ENCODE measurements around the gene KCNC3.
"Not testable (repeated sequence)": the region's sequence is repeated elsewhere in the genome, so short reads cannot be mapped to it uniquely, and the experiment has no call there.

The KCNC3 gene

GRCh38 chr19:50361290-50362029 is 32.3 kb upstream of the KCNC3 start:
- no peak for DNase-seq (ENCODE audit: low read depth)

DNA sequence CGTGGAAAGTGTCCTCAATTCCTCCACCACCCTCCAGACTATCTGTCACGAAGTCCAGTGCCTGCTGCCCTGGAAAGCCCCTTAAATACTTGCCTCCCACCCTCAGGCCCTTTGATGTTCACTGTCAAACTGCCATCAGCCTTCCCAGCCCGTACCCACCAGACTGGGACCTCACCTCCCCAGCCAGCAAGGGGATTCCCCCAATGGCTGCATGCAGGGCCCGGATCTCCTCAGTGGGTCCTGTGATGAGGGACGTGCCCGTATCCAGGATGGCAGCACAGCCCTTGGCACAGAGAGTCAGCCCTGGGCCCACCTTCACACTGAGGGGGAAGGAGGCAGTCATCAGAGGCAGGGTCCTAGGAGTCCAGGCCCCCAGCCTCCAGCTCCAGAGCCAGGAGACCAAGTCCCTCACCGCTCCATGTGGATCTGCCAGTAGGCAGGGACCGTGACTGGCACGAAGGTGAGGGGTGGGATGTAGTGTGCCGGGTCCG is 30.2 kb upstream of the KCNC3 start:
- in situ Hi-C loops (cut with HindIII; ENCODE audit: low sequenced_read_pairs), result no loop called here
- TF ChIP-seq CTCF (IDR thresholded peaks at IDR 0.05; ENCODE audit: low read depth, low read length, missing control alignments), result no peak
- no peak for DNase-seq (ENCODE audit: low read depth)
- H3K4me3 ChIP-seq (ENCODE audit: low read depth, low read length), result no peak overlapping the region

More at GRCh38 chr19:50361290-50362029, 32.3 kb upstream of the KCNC3 start:
- in situ Hi-C loops (cut with HindIII; ENCODE audit: low sequenced_read_pairs), result no loop called here
- TF ChIP-seq CTCF (IDR thresholded peaks at IDR 0.05; ENCODE audit: low read depth, low read length, missing control alignments), result no peak
- H3K4me3 ChIP-seq (ENCODE audit: low read depth, low read length), result no peak overlapping the region

DNA sequence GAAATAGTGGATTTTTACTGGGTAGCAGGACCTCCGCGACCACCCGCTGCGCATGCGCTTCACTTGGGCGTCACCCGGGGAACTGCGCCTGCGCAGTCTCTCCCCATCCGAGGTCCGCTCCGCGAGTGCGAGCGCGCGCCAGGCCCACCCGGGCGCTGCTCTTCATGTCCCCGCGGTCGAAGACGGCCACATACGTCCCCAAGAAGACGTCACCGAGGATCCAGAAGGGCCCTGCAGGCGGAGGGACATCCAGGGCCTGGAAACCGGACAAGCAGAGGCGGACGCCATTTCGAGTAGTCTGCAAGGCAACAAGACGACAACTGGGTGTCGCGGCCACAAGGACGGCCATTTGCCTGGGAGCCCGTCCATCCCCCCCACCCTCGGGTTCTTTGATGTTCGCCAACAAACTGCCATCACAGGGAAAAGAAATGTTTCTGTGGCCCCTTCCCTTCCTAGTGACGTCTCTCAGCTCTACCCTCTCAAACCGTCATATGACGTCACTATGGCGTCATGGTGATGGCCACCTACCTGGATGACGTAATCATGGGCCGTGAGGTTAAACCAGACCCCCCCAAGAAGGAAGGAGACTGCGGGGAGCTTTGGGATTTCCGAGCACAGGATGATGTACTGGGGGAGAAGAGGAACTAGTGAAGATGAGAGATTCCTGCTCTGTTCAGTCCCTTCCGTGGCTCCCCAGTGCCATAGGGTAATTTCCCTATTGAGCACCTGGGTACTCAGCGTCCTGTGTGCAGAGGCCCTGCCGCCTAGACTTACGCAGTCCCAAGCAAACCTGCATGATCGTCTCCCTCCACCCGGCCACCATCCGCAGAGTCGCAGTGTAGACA is 29.5 kb upstream of the KCNC3 start:
- no peak for TF ChIP-seq CTCF (IDR thresholded peaks at IDR 0.05; ENCODE audit: low read depth, low read length, missing control alignments)
- no peak for DNase-seq (ENCODE audit: low read depth)
- peak overlapping the region; percentile 27 for H3K4me3 ChIP-seq (ENCODE audit: low read depth, low read length)
- in situ Hi-C loops (cut with HindIII; ENCODE audit: low sequenced_read_pairs), result no loop called here

DNA sequence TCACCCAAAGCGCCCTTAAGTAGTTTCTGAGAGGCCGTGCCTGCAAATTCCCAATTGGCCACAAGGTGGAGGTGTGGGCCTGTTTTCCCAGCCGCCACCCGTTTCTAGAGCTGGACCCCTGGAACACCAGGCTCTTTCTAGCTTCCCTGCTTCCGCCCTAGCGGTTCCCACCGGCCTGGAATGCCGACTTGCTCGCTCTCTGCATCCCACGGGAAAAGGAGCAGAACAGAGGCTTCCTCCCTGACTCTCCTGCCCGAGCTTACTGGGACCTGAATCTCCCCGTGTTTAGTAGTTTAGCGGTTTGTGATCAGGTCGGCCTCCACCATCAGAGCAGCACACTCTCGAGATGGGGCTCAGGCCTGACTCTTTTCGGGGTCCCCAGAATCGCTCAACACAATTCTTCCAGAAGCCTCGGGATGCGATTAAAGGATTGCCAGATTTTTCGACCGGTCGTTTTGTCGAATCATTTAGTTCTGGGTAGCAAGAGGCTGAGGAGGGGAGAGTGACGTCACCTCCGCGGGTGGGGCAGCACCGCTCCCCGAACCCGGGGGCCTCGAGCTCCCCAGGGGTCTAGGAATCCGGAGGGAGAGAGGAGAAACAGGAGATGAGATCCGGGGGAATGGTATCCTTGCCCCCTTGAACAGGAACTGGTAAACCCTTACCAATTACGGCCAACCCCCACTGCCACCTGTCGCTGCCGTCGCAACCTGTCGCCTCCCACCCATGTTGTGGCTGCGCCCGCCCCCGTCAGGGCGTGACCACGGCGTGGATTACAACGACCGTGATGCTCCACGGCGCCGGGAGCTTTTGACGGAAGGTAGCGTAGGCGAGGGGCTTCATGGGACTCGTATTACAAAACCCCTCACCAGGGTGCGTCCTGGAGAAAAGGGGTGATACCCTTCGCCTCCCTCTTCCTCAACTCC is 28.3 kb upstream of the KCNC3 start:
- in situ Hi-C loops (cut with HindIII; ENCODE audit: low sequenced_read_pairs), result no loop called here
- peak overlapping the region; percentile 24 for H3K4me3 ChIP-seq (ENCODE audit: low read depth, low read length)
- peak; percentile 29 for DNase-seq (ENCODE audit: low read depth)
- peak; percentile 84 for TF ChIP-seq CTCF (IDR thresholded peaks at IDR 0.05; ENCODE audit: low read depth, low read length, missing control alignments)

GRCh38 chr19:50356691-50357177 is 27.6 kb upstream of the KCNC3 start:
- no peak overlapping the region for H3K4me3 ChIP-seq (ENCODE audit: low read depth, low read length)
- TF ChIP-seq CTCF (IDR thresholded peaks at IDR 0.05; ENCODE audit: low read depth, low read length, missing control alignments), result no peak
- no peak for DNase-seq (ENCODE audit: low read depth)
- in situ Hi-C loops (cut with HindIII; ENCODE audit: low sequenced_read_pairs), result no loop called here

- H3K4me3 ChIP-seq (ENCODE audit: low read depth, low read length); in situ Hi-C loops (cut with HindIII; ENCODE audit: low sequenced_read_pairs); DNase-seq (ENCODE audit: low read depth): not testable (repeated sequence)
These were observed 24.3 kb upstream of the KCNC3 start for GRCh38 chr19:50353487-50353880.

Data from astrocyte of the cerebellum (primary cell).